MM.1S (cell line): ENCODE data around the gene PTPRK.

Experiments
- DNase-seq: peaks from one replicate; pipeline ENCODE4 v3.0.0-alpha.2; 2015
- H2AFZ ChIP-seq: fragments of 300-600 bp; sonication (generic); 2 replicates; pipeline ENCODE4 v1.6.0; 2016; ENCODE audit warnings: antibody characterized with exemption, low read length
- H3F3A ChIP-seq: fragments of 300-600 bp; sonication (generic); 2 replicates; pipeline ENCODE4 v1.6.1; 2016; ENCODE audit warnings: mild to moderate bottlenecking, antibody characterized with exemption, low read length, moderate library complexity, mixed read lengths; ENCODE audit not compliant: insufficient read depth
- H3K27ac ChIP-seq: fragments of 300-600 bp; sonication (generic); 2 replicates; pipeline ENCODE4 v1.5.1; 2016; ENCODE audit warnings: mild to moderate bottlenecking, low read length
- H3K27me3 ChIP-seq: fragments of 300-600 bp; sonication (generic); replicated peaks from 2 replicates; pipeline ENCODE4 v1.6.0; 2016; ENCODE audit warnings: low read length; ENCODE audit not compliant: insufficient read depth
- H3K36me3 ChIP-seq: fragments of 300-600 bp; sonication (generic); replicated peaks from 2 replicates; pipeline ENCODE4 v1.6.1; 2016; ENCODE audit warnings: mild to moderate bottlenecking, low read length, mixed read lengths; ENCODE audit not compliant: insufficient read depth
- H3K4me1 ChIP-seq: fragments of 300-600 bp; sonication (generic); 2 replicates; pipeline ENCODE4 v1.6.1; 2016; ENCODE audit warnings: low read length, mixed read lengths
- H3K4me2 ChIP-seq: fragments of 300-600 bp; sonication (generic); 2 replicates; pipeline ENCODE4 v1.6.0; 2016; ENCODE audit warnings: low read depth, low read length
- H3K4me3 ChIP-seq: fragments of 300-600 bp; sonication (generic); 2 replicates; pipeline ENCODE4 v1.5.1; 2016; ENCODE audit warnings: low read length, mixed read lengths
- H3K79me2 ChIP-seq: fragments of 300-600 bp; sonication (generic); 2 replicates; pipeline ENCODE4 v1.6.1; 2016; ENCODE audit warnings: mixed run types, low read length, mixed read lengths
- H3K9ac ChIP-seq: fragments of 300-600 bp; sonication (generic); 2 replicates; pipeline ENCODE4 v1.6.1; 2016; ENCODE audit warnings: low read length, mixed read lengths
- H3K9me2 ChIP-seq: fragments of 300-600 bp; sonication (generic); replicated peaks from 2 replicates; pipeline ENCODE4 v1.6.1; 2016; ENCODE audit warnings: mild to moderate bottlenecking, low read length, mixed read lengths; ENCODE audit not compliant: insufficient read depth
- H3K9me3 ChIP-seq: fragments of 300-600 bp; sonication (generic); replicated peaks from 2 replicates; pipeline ENCODE4 v1.6.1; 2016; ENCODE audit warnings: mild to moderate bottlenecking, low read length, mixed read lengths; ENCODE audit not compliant: insufficient read depth
- H4K20me1 ChIP-seq: fragments of 300-600 bp; sonication (generic); 2 replicates; pipeline ENCODE4 v1.6.1; 2016; ENCODE audit warnings: mild to moderate bottlenecking, low read length, moderate library complexity, mixed read lengths; ENCODE audit not compliant: insufficient read depth
- EZH2 ChIP-seq: fragments of 300-600 bp; sonication (generic); optimal IDR thresholded peaks from 2 replicates; pipeline ENCODE3; 2017; ENCODE audit warnings: low read depth, mild to moderate bottlenecking, antibody characterized with exemption, low read length, mixed read lengths
- EZH2phosphoT487 ChIP-seq: fragments of 300-600 bp; sonication (generic); IDR thresholded peaks from 2 replicates; pipeline ENCODE4 v1.6.1; 2018; ENCODE audit warnings: antibody characterized with exemption, low read length
- TF ChIP-seq, protein P1 (sequence below): fragments of 300-600 bp; sonication (generic); IDR thresholded peaks from 2 replicates; pipeline ENCODE4 v1.5.1; 2016; ENCODE audit warnings: antibody characterized with exemption, low read length, mixed read lengths

PTPRK gene

DNA sequence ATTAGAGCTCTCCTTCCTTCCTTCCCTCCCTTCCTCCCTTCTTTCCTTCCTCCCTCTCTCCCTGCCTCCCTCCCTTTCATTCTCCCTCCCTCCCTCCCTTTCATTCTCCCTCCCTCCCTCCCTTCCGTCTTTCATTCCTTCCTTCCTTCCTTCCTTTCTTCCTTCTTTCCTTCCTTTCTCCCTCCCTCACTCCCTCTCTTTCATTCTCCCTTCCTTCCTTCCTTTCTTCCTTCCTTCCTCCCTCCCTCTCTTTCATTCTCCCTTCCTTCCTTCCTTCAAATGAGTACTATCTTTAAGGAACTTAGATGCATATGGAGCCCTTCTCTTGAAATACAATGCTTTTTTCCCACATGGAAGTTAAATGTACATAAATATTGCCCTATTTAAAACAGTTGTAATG is 20.9 kb upstream of the PTPRK start:
- Histone ChIP-seq H3K27me3 (no peaks in the 10 kb centered on the region), H3K79me2 (no peaks in the 10 kb centered on the region), H4K20me1 (no peaks in the 10 kb centered on the region), H3K9me2 (no peaks in the 10 kb centered on the region), H2AFZ (no peak overlapping the region), H3K4me3 (no peak overlapping the region), H3F3A (no peaks in the 10 kb centered on the region), H3K27ac (no peak overlapping the region), H3K4me1 (no peaks in the 10 kb centered on the region), H3K4me2 (no peak overlapping the region), H3K9me3 (no peaks in the 10 kb centered on the region), H3K9ac (no peak overlapping the region), H3K36me3 (no peaks in the 10 kb centered on the region)
- TF ChIP-seq EZH2 (no peak), EZH2phosphoT487 (no peak)
- TF ChIP-seq, protein P1, sequence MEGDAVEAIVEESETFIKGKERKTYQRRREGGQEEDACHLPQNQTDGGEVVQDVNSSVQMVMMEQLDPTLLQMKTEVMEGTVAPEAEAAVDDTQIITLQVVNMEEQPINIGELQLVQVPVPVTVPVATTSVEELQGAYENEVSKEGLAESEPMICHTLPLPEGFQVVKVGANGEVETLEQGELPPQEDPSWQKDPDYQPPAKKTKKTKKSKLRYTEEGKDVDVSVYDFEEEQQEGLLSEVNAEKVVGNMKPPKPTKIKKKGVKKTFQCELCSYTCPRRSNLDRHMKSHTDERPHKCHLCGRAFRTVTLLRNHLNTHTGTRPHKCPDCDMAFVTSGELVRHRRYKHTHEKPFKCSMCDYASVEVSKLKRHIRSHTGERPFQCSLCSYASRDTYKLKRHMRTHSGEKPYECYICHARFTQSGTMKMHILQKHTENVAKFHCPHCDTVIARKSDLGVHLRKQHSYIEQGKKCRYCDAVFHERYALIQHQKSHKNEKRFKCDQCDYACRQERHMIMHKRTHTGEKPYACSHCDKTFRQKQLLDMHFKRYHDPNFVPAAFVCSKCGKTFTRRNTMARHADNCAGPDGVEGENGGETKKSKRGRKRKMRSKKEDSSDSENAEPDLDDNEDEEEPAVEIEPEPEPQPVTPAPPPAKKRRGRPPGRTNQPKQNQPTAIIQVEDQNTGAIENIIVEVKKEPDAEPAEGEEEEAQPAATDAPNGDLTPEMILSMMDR = no peak
- DNase-seq = no peak

DNA sequence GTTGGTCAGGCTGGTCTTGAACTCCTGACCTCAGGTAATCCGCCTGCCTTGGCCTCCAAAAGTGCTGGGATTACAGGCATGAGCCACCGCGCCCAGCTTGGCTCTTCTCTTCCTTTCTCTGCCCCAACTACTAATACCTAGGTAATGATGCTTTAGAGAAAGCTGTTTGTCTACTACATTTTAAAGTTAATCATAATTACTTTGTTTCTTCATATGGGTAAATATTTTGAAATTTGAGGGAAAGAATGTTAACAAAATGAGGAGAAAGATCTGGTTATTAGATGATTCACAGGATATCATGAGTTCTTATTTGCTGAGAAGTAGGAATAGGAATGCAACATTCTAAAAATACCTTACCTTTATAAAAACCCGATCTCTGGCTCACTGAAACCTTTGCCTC is 18.4 kb upstream of the PTPRK start:
- Histone ChIP-seq H4K20me1 (no peaks in the 10 kb centered on the region), H3K79me2 (no peaks in the 10 kb centered on the region), H3K4me1 (no peaks in the 10 kb centered on the region), H3K9ac (no peak overlapping the region), H3K36me3 (no peaks in the 10 kb centered on the region), H3K4me3 (no peak overlapping the region), H3K9me2 (no peaks in the 10 kb centered on the region), H3F3A (no peaks in the 10 kb centered on the region), H3K27ac (no peak overlapping the region), H2AFZ (no peak overlapping the region), H3K9me3 (no peaks in the 10 kb centered on the region), H3K27me3 (no peaks in the 10 kb centered on the region), H3K4me2 (no peak overlapping the region)
- DNase-seq = no peak
- TF ChIP-seq EZH2 (no peak), EZH2phosphoT487 (no peak)
- TF ChIP-seq, protein P1 = no peak

DNA sequence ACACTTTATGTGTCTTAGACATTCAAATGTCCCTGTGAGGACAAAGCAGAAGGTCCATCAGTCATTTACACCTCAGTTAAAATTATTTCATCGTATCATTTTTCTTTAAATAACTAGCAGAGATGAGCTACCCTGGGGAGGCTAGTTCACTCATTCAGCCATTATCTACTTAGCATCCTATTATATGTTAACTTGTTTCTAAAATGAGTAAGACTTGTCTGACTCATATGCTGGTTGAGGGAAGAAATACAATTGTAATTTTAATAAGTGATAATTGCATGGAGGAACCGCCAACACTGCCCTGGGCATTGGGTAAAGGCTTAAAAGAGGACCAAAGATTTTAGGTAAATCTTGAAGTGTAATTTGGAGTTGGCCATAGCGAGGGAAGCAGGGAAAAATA is 12.4 kb upstream of the PTPRK start:
- no peaks in the 10 kb centered on the region for H3K36me3 ChIP-seq
- TF ChIP-seq, protein P1 = no peak
- TF ChIP-seq EZH2 = no peak
- no peak for TF ChIP-seq EZH2phosphoT487
- no peaks in the 10 kb centered on the region for H3F3A ChIP-seq
- H3K9ac ChIP-seq = no peak overlapping the region
- no peak for DNase-seq
- H3K27ac ChIP-seq = no peak overlapping the region
- no peak overlapping the region for H3K4me2 ChIP-seq
- H2AFZ ChIP-seq = no peak overlapping the region
- H3K9me3 ChIP-seq = no peaks in the 10 kb centered on the region
- no peaks in the 10 kb centered on the region for H3K4me1 ChIP-seq
- H3K27me3 ChIP-seq = no peaks in the 10 kb centered on the region
- H3K9me2 ChIP-seq = no peaks in the 10 kb centered on the region
- no peak overlapping the region for H3K4me3 ChIP-seq
- no peaks in the 10 kb centered on the region for H4K20me1 ChIP-seq
- H3K79me2 ChIP-seq = no peaks in the 10 kb centered on the region

DNA sequence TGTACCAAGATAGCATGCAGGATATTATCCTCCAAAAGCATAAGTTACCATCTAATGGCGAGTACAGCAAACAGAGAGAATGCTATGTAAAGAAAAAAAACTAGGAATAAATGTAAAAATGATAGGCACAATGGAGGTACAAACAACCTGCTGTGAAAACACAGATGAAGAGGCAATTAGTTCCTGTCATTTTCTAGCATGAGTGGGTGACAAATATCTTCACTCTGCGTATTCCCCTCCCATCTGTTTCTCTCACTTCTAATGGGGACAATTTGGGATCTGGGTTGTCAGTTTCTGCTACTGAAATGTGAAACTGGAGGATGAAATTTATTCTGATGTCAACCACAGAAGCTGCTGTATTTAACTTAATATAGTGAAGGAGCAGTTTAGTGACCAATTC is 11.7 kb upstream of the PTPRK start:
- H3K36me3 ChIP-seq = no peaks in the 10 kb centered on the region
- no peaks in the 10 kb centered on the region for H3K9me2 ChIP-seq
- no peaks in the 10 kb centered on the region for H3K79me2 ChIP-seq
- no peaks in the 10 kb centered on the region for H4K20me1 ChIP-seq
- no peaks in the 10 kb centered on the region for H3F3A ChIP-seq
- no peak for TF ChIP-seq EZH2
- TF ChIP-seq, protein P1 = no peak
- no peak for TF ChIP-seq EZH2phosphoT487
- H3K4me3 ChIP-seq = no peak overlapping the region
- H3K27me3 ChIP-seq = no peaks in the 10 kb centered on the region
- no peaks in the 10 kb centered on the region for H3K4me1 ChIP-seq
- DNase-seq = no peak
- H3K9ac ChIP-seq = no peak overlapping the region
- no peak overlapping the region for H3K27ac ChIP-seq
- no peak overlapping the region for H3K4me2 ChIP-seq
- H3K9me3 ChIP-seq = no peaks in the 10 kb centered on the region
- no peak overlapping the region for H2AFZ ChIP-seq
